WTC11 (cell line): ENCODE data around the gene FRMD4A. TPM values are rescaled to one million over a fixed set of nuclear protein-coding genes. Genes with fewer than 3 reads are reported as not detected.

ENCODE experiments used
- ATAC-seq: fragments of 200-7000 bp; cut with Tn5 transposase; 2 replicates; pipeline ENCODE4 v1.10.0; 2021; ENCODE audit warnings: mild to moderate bottlenecking, moderate library complexity
- CTCF ChIA-PET: fragments of 300-600 bp; sonication (Branson Sonifier 250); formaldehyde crosslinking; loops from one replicate; lab custom pipeline; 2021; ENCODE audit warnings: antibody characterized with exemption; lab: Charles Lee
- POLR2A ChIA-PET: fragments of 350-600 bp; sonication (Branson Sonifier 250); formaldehyde crosslinking; loops from one replicate; lab custom pipeline; 2021; ENCODE audit warnings: antibody characterized with exemption; lab: Charles Lee
- DNase-seq: peaks from one replicate; pipeline ENCODE4 v3.0.0; 2021; ENCODE audit warnings: low spot score
- H3K27ac Mint-ChIP-seq: 2 replicates; pipeline ENCODE4 v1.8.0; 2021; ENCODE audit warnings: mixed read lengths
- H3K27me3 Mint-ChIP-seq: 2 replicates; pipeline ENCODE4 v1.8.0; 2021; ENCODE audit warnings: low read depth, mild to moderate bottlenecking, moderate library complexity, mixed read lengths
- H3K36me3 Mint-ChIP-seq: 2 replicates; pipeline ENCODE4 v1.8.0; 2021; ENCODE audit warnings: mixed read lengths
- H3K4me1 Mint-ChIP-seq: 2 replicates; pipeline ENCODE4 v1.8.0; 2022; ENCODE audit warnings: mixed read lengths
- H3K4me3 Mint-ChIP-seq: 2 replicates; pipeline ENCODE4 v1.8.0; 2021; ENCODE audit warnings: mild to moderate bottlenecking, moderate library complexity, mixed read lengths
- H3K9me3 Mint-ChIP-seq: 2 replicates; pipeline ENCODE4 v1.8.0; 2021; ENCODE audit warnings: mixed read lengths
- ATF6 ChIP-seq: sonication (generic); formaldehyde crosslinking; IDR thresholded peaks from 2 replicates; pipeline ENCODE4 v1.8.1; 2023; ENCODE audit warnings: mild to moderate bottlenecking, missing genetic modification reagents
- CREB1 ChIP-seq: sonication (generic); formaldehyde crosslinking; IDR thresholded peaks from 2 replicates; pipeline ENCODE4 v1.8.0; 2023; ENCODE audit warnings: mild to moderate bottlenecking, missing genetic modification reagents
- E2F1 ChIP-seq: sonication (generic); formaldehyde crosslinking; IDR thresholded peaks from 2 replicates; pipeline ENCODE4 v1.8.0; 2022; ENCODE audit warnings: mild to moderate bottlenecking, missing genetic modification reagents
- ELF4 ChIP-seq: sonication (generic); formaldehyde crosslinking; IDR thresholded peaks from 2 replicates; pipeline ENCODE4 v1.8.1; 2022; ENCODE audit warnings: low read depth, mild to moderate bottlenecking, moderate library complexity, missing genetic modification reagents
- ETV6 ChIP-seq: sonication (generic); formaldehyde crosslinking; IDR thresholded peaks from 2 replicates; pipeline ENCODE4 v1.8.1; 2022; ENCODE audit warnings: mild to moderate bottlenecking, missing genetic modification reagents
- FOXJ3 ChIP-seq: sonication (generic); formaldehyde crosslinking; IDR thresholded peaks from 2 replicates; pipeline ENCODE4 v1.9.0; 2021; ENCODE audit warnings: missing genetic modification reagents, mild to moderate bottlenecking, borderline replicate concordance
- FOXK1 ChIP-seq: sonication (generic); formaldehyde crosslinking; IDR thresholded peaks from 2 replicates; pipeline ENCODE4 v1.8.0; 2022; ENCODE audit warnings: mild to moderate bottlenecking, moderate library complexity, missing genetic modification reagents
- GABPB1 ChIP-seq: sonication (generic); formaldehyde crosslinking; IDR thresholded peaks from 2 replicates; pipeline ENCODE4 v1.8.1; 2023; ENCODE audit warnings: mild to moderate bottlenecking, missing genetic modification reagents
- GRHL2 ChIP-seq: fragments of 250-450 bp; sonication (Bioruptor Pico); IDR thresholded peaks from 2 replicates; pipeline ENCODE4 v1.8.0; 2022; ENCODE audit warnings: mild to moderate bottlenecking, moderate library complexity; ENCODE audit not compliant: insufficient replicate concordance, severe bottlenecking
- GTF2I ChIP-seq: fragments of 250-450 bp; sonication (Bioruptor Pico); conservative IDR thresholded peaks from 2 replicates; pipeline ENCODE4 v1.4.0; 2021; ENCODE audit warnings: mild to moderate bottlenecking
- JAZF1 ChIP-seq: fragments of 250-450 bp; sonication (Bioruptor Pico); IDR thresholded peaks from 2 replicates; pipeline ENCODE4 v1.9.0; 2021; ENCODE audit warnings: moderate library complexity, mild to moderate bottlenecking, inconsistent platforms
- MXD4 ChIP-seq: fragments of 250-450 bp; sonication (Bioruptor Pico); IDR thresholded peaks from 2 replicates; pipeline ENCODE4 v1.8.0; 2021; ENCODE audit warnings: mild to moderate bottlenecking, moderate library complexity, borderline replicate concordance
- NFYB ChIP-seq: sonication (generic); formaldehyde crosslinking; conservative IDR thresholded peaks from 2 replicates; pipeline ENCODE4 v1.8.0; 2022; ENCODE audit warnings: low read depth, missing genetic modification reagents
- SMAD3 ChIP-seq: sonication (generic); formaldehyde crosslinking; IDR thresholded peaks from 2 replicates; pipeline ENCODE4 v1.8.0; 2022; ENCODE audit warnings: missing genetic modification reagents, mild to moderate bottlenecking, borderline replicate concordance
- TEAD4 ChIP-seq: sonication (generic); formaldehyde crosslinking; IDR thresholded peaks from 2 replicates; pipeline ENCODE4 v1.8.0; 2022; ENCODE audit warnings: mild to moderate bottlenecking, missing genetic modification reagents
- ZBTB43 ChIP-seq: sonication (generic); formaldehyde crosslinking; IDR thresholded peaks from 2 replicates; pipeline ENCODE4 v1.8.1; 2023; ENCODE audit warnings: mild to moderate bottlenecking, missing genetic modification reagents
- ZMAT4 ChIP-seq: fragments of 250-450 bp; sonication (Bioruptor Pico); IDR thresholded peaks from 2 replicates; pipeline ENCODE4 v1.9.0; 2021; ENCODE audit warnings: mild to moderate bottlenecking
- ZNF121 ChIP-seq: sonication (generic); formaldehyde crosslinking; IDR thresholded peaks from 2 replicates; pipeline ENCODE4 v1.8.0; 2023; ENCODE audit warnings: missing genetic modification reagents
- ZNF317 ChIP-seq: sonication (generic); formaldehyde crosslinking; IDR thresholded peaks from 2 replicates; pipeline ENCODE4 v1.8.1; 2023; ENCODE audit warnings: low read depth, mild to moderate bottlenecking, moderate library complexity, missing genetic modification reagents, borderline replicate concordance
- ZNF396 ChIP-seq: fragments of 250-450 bp; sonication (Bioruptor Pico); IDR thresholded peaks from 2 replicates; pipeline ENCODE4 v1.8.0; 2021; ENCODE audit warnings: mild to moderate bottlenecking, moderate library complexity, borderline replicate concordance
- total RNA-seq: library from RNA; stranded (reverse); gene quantifications from 3 replicates; pipeline ENCODE4 v1.2.3, GENCODE V29; 2021
- TF ChIP-seq, protein P1 (sequence below): sonication (generic); formaldehyde crosslinking; IDR thresholded peaks from 2 replicates; pipeline ENCODE4 v1.8.0; 2022; ENCODE audit warnings: mild to moderate bottlenecking, missing genetic modification reagents
- TF ChIP-seq, protein P2 (sequence below): fragments of 250-450 bp; sonication (Bioruptor Pico); IDR thresholded peaks from 2 replicates; pipeline ENCODE4 v1.9.0; 2021; ENCODE audit warnings: mild to moderate bottlenecking
- TF ChIP-seq, protein P3 (sequence below): fragments of 250-450 bp; sonication (Bioruptor Pico); IDR thresholded peaks from 2 replicates; pipeline ENCODE4 v2.1.2; 2022; ENCODE audit warnings: mild to moderate bottlenecking, moderate library complexity

Gene FRMD4A
- total RNA-seq, 1 experiment from 2014 or later, result 35.5 TPM

GRCh38 chr10:13642293-13642692, 688.4 kb downstream of the FRMD4A start:
- ATAC-seq (no peak), DNase-seq (no peak)
- H3K4me1 Mint-ChIP-seq, result no peaks in the 10 kb centered on the region
- H3K27me3 Mint-ChIP-seq, result no peaks in the 10 kb centered on the region
- no peak overlapping the region for H3K4me3 Mint-ChIP-seq
- ChIA-PET CTCF (no interaction called here), POLR2A (interaction anchor here (0.6 kb wide), 1 partner anchor 21 kb away, joined by 3 read pairs; no protein-coding TSS in a partner anchor)
- H3K27ac Mint-ChIP-seq, result no peak overlapping the region
- peaks cover 50% of the 10 kb centered on the region for H3K36me3 Mint-ChIP-seq
- peaks cover 29% of the 10 kb centered on the region for H3K9me3 Mint-ChIP-seq
- TF ChIP-seq MXD4, result no peak
- TF ChIP-seq, protein P1, sequence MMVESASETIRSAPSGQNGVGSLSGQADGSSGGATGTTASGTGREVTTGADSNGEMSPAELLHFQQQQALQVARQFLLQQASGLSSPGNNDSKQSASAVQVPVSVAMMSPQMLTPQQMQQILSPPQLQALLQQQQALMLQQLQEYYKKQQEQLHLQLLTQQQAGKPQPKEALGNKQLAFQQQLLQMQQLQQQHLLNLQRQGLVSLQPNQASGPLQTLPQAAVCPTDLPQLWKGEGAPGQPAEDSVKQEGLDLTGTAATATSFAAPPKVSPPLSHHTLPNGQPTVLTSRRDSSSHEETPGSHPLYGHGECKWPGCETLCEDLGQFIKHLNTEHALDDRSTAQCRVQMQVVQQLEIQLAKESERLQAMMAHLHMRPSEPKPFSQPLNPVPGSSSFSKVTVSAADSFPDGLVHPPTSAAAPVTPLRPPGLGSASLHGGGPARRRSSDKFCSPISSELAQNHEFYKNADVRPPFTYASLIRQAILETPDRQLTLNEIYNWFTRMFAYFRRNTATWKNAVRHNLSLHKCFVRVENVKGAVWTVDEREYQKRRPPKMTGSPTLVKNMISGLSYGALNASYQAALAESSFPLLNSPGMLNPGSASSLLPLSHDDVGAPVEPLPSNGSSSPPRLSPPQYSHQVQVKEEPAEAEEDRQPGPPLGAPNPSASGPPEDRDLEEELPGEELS (CRISPR knock-in tag), result no peak
- no peak for TF ChIP-seq ZBTB43 (CRISPR knock-in tag)
- TF ChIP-seq ZMAT4 (CRISPR knock-in tag), result no peak
- no peak for TF ChIP-seq ZNF317 (CRISPR knock-in tag)
- no peak for TF ChIP-seq GTF2I (CRISPR knock-in tag)
- TF ChIP-seq, protein P2, sequence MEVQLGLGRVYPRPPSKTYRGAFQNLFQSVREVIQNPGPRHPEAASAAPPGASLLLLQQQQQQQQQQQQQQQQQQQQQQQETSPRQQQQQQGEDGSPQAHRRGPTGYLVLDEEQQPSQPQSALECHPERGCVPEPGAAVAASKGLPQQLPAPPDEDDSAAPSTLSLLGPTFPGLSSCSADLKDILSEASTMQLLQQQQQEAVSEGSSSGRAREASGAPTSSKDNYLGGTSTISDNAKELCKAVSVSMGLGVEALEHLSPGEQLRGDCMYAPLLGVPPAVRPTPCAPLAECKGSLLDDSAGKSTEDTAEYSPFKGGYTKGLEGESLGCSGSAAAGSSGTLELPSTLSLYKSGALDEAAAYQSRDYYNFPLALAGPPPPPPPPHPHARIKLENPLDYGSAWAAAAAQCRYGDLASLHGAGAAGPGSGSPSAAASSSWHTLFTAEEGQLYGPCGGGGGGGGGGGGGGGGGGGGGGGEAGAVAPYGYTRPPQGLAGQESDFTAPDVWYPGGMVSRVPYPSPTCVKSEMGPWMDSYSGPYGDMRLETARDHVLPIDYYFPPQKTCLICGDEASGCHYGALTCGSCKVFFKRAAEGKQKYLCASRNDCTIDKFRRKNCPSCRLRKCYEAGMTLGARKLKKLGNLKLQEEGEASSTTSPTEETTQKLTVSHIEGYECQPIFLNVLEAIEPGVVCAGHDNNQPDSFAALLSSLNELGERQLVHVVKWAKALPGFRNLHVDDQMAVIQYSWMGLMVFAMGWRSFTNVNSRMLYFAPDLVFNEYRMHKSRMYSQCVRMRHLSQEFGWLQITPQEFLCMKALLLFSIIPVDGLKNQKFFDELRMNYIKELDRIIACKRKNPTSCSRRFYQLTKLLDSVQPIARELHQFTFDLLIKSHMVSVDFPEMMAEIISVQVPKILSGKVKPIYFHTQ, result no peak
- TF ChIP-seq, protein P3, sequence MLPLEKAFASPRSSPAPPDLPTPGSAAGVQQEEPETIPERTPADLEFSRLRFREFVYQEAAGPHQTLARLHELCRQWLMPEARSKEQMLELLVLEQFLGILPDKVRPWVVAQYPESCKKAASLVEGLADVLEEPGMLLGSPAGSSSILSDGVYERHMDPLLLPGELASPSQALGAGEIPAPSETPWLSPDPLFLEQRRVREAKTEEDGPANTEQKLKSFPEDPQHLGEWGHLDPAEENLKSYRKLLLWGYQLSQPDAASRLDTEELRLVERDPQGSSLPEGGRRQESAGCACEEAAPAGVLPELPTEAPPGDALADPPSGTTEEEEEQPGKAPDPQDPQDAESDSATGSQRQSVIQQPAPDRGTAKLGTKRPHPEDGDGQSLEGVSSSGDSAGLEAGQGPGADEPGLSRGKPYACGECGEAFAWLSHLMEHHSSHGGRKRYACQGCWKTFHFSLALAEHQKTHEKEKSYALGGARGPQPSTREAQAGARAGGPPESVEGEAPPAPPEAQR, result no peak
- no peak for TF ChIP-seq SMAD3

DNA sequence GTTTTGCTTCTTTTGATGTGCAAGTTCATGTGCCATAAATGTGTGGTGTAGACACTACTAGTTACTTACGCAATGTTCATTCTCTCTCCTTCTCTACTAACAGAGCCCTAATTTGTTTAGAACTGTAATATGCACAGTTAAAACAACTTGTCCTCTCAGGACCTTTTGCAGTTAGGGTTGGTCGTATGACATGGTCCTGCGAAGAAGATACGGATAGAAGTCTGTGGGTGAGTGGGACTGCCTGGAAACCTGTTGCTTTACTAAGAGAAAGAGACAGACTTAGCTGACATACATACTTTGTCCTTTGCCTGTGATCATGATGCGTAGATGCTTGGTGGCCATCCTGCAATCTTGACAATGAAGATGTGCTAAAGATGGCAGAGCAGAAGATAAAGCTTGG, 692.8 kb downstream of the FRMD4A start:
- ATAC-seq, result no peak
- ChIA-PET CTCF (no interaction called here), POLR2A (interaction anchor here (0.7 kb wide), 1 partner anchor 12 kb away, joined by 7 read pairs; no protein-coding TSS in a partner anchor)
- H3K9me3 Mint-ChIP-seq, result peaks cover 26% of the 10 kb centered on the region
- no peak for DNase-seq
- no peaks in the 10 kb centered on the region for H3K4me1 Mint-ChIP-seq
- H3K27me3 Mint-ChIP-seq, result no peaks in the 10 kb centered on the region
- H3K27ac Mint-ChIP-seq, result no peak overlapping the region
- peaks cover 33% of the 10 kb centered on the region for H3K36me3 Mint-ChIP-seq
- no peak overlapping the region for H3K4me3 Mint-ChIP-seq
- TF ChIP-seq JAZF1 (CRISPR knock-in tag) (no peak), ETV6 (CRISPR knock-in tag) (no peak), CREB1 (CRISPR knock-in tag) (no peak), FOXJ3 (CRISPR knock-in tag) (no peak), FOXK1 (no peak), NFYB (CRISPR knock-in tag) (no peak), ZNF317 (CRISPR knock-in tag) (no peak), ELF4 (no peak), ZNF121 (CRISPR knock-in tag) (no peak), ATF6 (CRISPR knock-in tag) (no peak), E2F1 (CRISPR knock-in tag) (no peak), TEAD4 (no peak), GABPB1 (CRISPR knock-in tag) (no peak), ZNF396 (CRISPR knock-in tag) (no peak), GRHL2 (CRISPR knock-in tag) (no peak), ZBTB43 (CRISPR knock-in tag) (no peak)
